ENCODE measurements around the gene ZNF416. TPM values are rescaled to one million over a fixed set of nuclear protein-coding genes. Genes with fewer than 3 reads are reported as not detected.

Gene ZNF416
- total RNA-seq, 1 donor from 2014 or later = 4.8 TPM

- DNase-seq = peak; percentile 62
- intact Hi-C loops (cut with micrococcal nuclease) = no loop called here
- ATAC-seq = peak; percentile 55
These were observed 18.6 kb downstream of the ZNF416 start for GRCh38 chr19:57560049-57560491.

- ATAC-seq (peak; percentile 99), DNase-seq (peak; percentile 96)
These were observed 19.2 kb downstream of the ZNF416 start, which contains the start of gene ZNF550 for GRCh38 chr19:57559404-57560025. TSS of gene ZNF550 (minus strand) at chr19:57559863. CDS start at chr19:57559682, 181 bp downstream.

GRCh38 chr19:57559008-57559403, 19.7 kb downstream of the ZNF416 start:
- ATAC-seq = peak; percentile 60
- intact Hi-C loops (cut with micrococcal nuclease) = no loop called here
- peak; percentile 39 for DNase-seq

More at GRCh38 chr19:57559404-57560025, 19.2 kb downstream of the ZNF416 start, which contains the start of gene ZNF550:
- intact Hi-C loops (cut with micrococcal nuclease) = no loop called here

DNA sequence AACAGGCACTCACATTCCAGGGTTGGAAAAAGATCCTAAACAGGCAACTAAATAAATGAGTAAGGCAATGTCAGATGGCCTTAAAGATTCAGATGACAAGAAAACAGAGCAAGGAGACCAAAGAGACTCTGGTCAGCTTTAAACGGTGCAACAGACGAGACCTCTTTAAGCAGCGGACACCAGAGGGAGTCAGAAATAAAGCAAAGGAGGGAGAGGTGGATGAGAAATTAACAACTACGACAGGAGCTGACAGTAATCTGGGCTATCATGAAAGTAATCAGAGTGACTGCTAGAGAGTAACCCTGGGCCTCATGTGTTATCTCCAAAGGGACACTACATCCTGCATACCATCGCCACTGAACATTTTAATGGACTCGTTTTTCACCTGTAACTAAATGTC, 20.2 kb downstream of the ZNF416 start:
- ATAC-seq = no peak
- intact Hi-C loops (cut with micrococcal nuclease) = no loop called here
- DNase-seq = no peak

- intact Hi-C loops (cut with micrococcal nuclease) = no loop called here
- ATAC-seq = no peak
- DNase-seq = no peak
These were observed 21.1 kb downstream of the ZNF416 start for GRCh38 chr19:57557659-57558058.

GRCh38 chr19:57552432-57552831, 26.3 kb downstream of the ZNF416 start:
- no peak for ATAC-seq
- intact Hi-C loops (cut with micrococcal nuclease) = no loop called here
- DNase-seq = no peak

- DNase-seq (no peak), ATAC-seq (no peak)
- intact Hi-C loops (cut with micrococcal nuclease) = no loop called here
These were observed 32.2 kb downstream of the ZNF416 start for GRCh38 chr19:57546513-57546912.

GRCh38 chr19:57537953-57538547, 40.7 kb downstream of the ZNF416 start:
- intact Hi-C loops (cut with micrococcal nuclease) = no loop called here
- DNase-seq (no peak), ATAC-seq (no peak)

DNA sequence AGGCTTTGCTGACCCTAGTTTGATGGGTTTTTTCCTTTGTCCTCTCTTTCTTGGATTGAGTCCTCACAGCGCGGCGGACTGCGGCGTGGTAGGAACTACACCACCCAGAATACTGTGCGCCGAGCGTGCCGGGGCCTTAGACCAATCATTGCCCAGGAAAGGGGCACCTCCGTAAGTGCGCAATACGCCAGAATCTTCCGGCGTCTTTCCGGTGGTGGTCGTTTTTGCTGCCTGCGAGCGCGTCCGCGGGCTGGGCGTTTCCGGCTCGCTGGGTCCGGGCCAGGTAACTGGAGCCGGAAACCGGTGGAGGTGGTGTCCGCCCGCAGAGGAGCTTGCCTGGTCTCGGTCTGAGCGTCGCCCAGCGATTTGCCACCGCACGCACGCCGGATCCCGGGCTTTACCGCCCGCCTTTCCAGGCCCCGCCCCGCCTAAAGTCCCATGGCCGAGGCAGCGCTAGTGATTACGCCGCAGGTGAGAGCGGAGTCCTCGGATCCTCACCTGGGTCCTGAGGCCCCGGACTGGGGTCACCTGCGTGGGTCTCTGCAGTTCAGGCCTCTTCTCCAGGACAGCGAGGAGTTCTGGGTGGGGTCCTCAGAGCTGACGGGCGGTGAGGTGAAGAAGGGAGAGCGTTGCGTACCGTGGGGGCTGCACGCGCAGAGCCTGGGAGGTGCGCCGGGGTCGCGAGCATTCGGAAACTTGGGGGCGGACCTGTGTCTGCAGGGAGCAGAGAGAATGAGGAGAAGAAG, 51.4 kb downstream of the ZNF416 start, which contains the start of gene ZNF549:
Gene ZNF549, plus strand, starts transcription at position 221 of the 746 bp plus-strand sequence. Its CDS starts 218 bp downstream, at position 439.
- peak; percentile 100 for ATAC-seq
- intact Hi-C loops (cut with micrococcal nuclease) = no loop called here
- peak; percentile 91 for DNase-seq

Other genes starting within 250 kb of the ZNF416 start
- gene ZNF304, start 227.6 kb downstream of the ZNF416 start, total RNA-seq = 8.3 TPM
- gene TRAPPC2B, start 215.4 kb downstream of the ZNF416 start, total RNA-seq = 10.9 TPM
- 3.2 TPM for gene ZNF547, start 215.4 kb downstream of the ZNF416 start, total RNA-seq
- 17.8 TPM for gene ZNF548, start 189.1 kb downstream of the ZNF416 start, total RNA-seq
- gene ZNF17, start 167.8 kb downstream of the ZNF416 start, total RNA-seq = 8.8 TPM
- 3.3 TPM for gene ZNF749, start 143.6 kb downstream of the ZNF416 start, total RNA-seq
- 4.1 TPM for gene VN1R1, start 121.8 kb downstream of the ZNF416 start, total RNA-seq
- 24.0 TPM for gene ZNF772, start 101.3 kb downstream of the ZNF416 start, total RNA-seq
- 9.1 TPM for gene ZNF419, start 91.2 kb downstream of the ZNF416 start, total RNA-seq
- 6.0 TPM for gene ZNF773, start 79.0 kb downstream of the ZNF416 start, total RNA-seq
- gene ZNF549, start 51.6 kb downstream of the ZNF416 start, total RNA-seq = 4.1 TPM
- gene ZNF550, start 19.0 kb downstream of the ZNF416 start, total RNA-seq = 8.4 TPM
- gene ZIK1, start 5.2 kb upstream of the ZNF416 start, total RNA-seq = 4.1 TPM
- gene ZNF530, start 21.0 kb upstream of the ZNF416 start, total RNA-seq = 3.9 TPM
- gene ZNF134, start 35.3 kb upstream of the ZNF416 start, total RNA-seq = 12.9 TPM
- gene ZNF211, start 54.3 kb upstream of the ZNF416 start, total RNA-seq = 11.1 TPM
- gene ZSCAN4, start 90.0 kb upstream of the ZNF416 start, total RNA-seq = not detected
- gene ZNF551, start 103.1 kb upstream of the ZNF416 start, total RNA-seq = 3.1 TPM
- gene ZNF154, start 130.3 kb upstream of the ZNF416 start, total RNA-seq = 3.5 TPM
- 6.7 TPM for gene ZNF671, start 148.7 kb upstream of the ZNF416 start, total RNA-seq
- 15.9 TPM for gene ZNF776, start 167.9 kb upstream of the ZNF416 start, total RNA-seq
- gene ZNF586, start 190.8 kb upstream of the ZNF416 start, total RNA-seq = 8.9 TPM
- 5.5 TPM for gene ZNF552, start 236.0 kb upstream of the ZNF416 start, total RNA-seq